Liver (tissue), 3 donors: ENCODE results near the gene CHRNA4.

Source experiments
- GABPA ChIP-seq, 2 donors: IDR thresholded peaks in 1 of 2; conservative IDR thresholded peaks in 1 of 2; 2 replicates each; pipeline ENCODE4 v1.6.1; 2016; ENCODE audit warnings: antibody characterized with exemption in 2 of 2, mild to moderate bottlenecking in 1 of 2, moderate library complexity in 1 of 2
- HNF4G ChIP-seq: IDR thresholded peaks from 2 replicates; pipeline ENCODE4 v1.6.1; 2016; ENCODE audit warnings: antibody characterized with exemption
- JUND ChIP-seq, 2 donors: IDR thresholded peaks; 2 replicates each; pipeline ENCODE4 v1.6.1; 2016; ENCODE audit warnings: antibody characterized with exemption in 2 of 2
- RAD21 ChIP-seq, 2 donors: IDR thresholded peaks; 2 replicates each; pipeline ENCODE4 v1.6.1; 2016; ENCODE audit warnings: antibody characterized with exemption in 2 of 2, mild to moderate bottlenecking in 2 of 2
- RXRA ChIP-seq, 2 donors: IDR thresholded peaks; 2 replicates each; pipeline ENCODE4 v1.6.1; 2017 to 2018; ENCODE audit warnings: antibody characterized with exemption in 2 of 2, mild to moderate bottlenecking in 1 of 2
- TAF1 ChIP-seq: conservative IDR thresholded peaks from 2 replicates; pipeline ENCODE4 v1.6.1; 2016; ENCODE audit warnings: antibody characterized with exemption, mild to moderate bottlenecking
- TF ChIP-seq, protein P1 (sequence below): fragments of 150-350 bp; IDR thresholded peaks from 2 replicates; pipeline ENCODE4 v1.5.1; 2017; ENCODE audit warnings: improper control_type of control experiment, low read depth, low read length; ENCODE audit not compliant: missing input control
- TF ChIP-seq, protein P2 (sequence below): IDR thresholded peaks from 2 replicates; pipeline ENCODE4 v1.6.1; 2016; ENCODE audit warnings: antibody characterized with exemption
- TF ChIP-seq, protein P3 (sequence below): IDR thresholded peaks from 2 replicates; pipeline ENCODE4 v1.6.1; 2016; ENCODE audit warnings: antibody characterized with exemption
- TF ChIP-seq, protein P4 (sequence below): IDR thresholded peaks from 2 replicates; pipeline ENCODE4 v1.6.1; 2016; ENCODE audit warnings: antibody characterized with exemption, mild to moderate bottlenecking
- donor health status: healthy.
- donor health status: healthy.

DNA sequence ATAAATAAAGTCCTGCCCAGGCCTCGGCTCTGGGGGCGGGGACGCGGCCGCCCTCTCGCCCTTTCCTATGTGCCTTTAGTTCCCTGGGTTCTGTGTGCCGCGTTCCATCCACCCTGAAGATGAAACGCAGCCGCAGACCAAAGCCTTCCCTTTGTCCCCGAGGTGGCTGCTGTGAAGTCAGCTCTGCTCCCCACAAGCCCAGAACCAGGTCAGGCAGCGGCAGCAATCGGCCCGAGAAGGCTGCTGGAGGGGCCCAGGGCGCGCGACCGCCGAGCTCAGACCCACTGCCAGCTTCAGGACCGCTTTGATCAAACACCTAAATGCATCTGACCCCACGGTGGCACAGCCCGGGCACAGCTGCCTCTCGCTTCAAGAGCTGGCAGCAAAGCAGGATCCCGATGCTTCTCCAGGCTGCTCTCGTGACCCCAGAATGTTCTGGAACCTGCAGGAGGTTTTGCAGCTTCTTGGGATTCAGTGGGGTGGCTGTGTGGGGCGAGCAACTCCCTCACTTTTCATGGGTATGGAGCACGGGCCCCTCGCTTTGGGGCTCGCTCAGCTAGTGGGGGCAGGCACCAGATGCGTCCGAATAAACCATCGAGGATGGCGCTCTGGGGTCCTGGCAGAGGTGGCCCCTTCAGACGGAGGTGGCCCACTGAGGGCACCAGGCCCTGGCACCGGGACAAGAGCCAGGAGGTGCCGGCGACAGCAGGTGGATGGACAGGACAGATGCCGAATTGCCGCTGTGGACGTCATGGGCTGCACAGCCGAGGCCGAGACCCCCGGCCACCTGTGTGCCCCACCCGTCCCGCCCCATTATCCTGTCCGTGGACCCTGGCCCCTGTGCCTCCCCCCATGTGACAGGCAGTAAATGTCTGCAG is 13.0 kb downstream of the CHRNA4 start:
- TF ChIP-seq, protein P1, sequence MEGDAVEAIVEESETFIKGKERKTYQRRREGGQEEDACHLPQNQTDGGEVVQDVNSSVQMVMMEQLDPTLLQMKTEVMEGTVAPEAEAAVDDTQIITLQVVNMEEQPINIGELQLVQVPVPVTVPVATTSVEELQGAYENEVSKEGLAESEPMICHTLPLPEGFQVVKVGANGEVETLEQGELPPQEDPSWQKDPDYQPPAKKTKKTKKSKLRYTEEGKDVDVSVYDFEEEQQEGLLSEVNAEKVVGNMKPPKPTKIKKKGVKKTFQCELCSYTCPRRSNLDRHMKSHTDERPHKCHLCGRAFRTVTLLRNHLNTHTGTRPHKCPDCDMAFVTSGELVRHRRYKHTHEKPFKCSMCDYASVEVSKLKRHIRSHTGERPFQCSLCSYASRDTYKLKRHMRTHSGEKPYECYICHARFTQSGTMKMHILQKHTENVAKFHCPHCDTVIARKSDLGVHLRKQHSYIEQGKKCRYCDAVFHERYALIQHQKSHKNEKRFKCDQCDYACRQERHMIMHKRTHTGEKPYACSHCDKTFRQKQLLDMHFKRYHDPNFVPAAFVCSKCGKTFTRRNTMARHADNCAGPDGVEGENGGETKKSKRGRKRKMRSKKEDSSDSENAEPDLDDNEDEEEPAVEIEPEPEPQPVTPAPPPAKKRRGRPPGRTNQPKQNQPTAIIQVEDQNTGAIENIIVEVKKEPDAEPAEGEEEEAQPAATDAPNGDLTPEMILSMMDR = no peak
- TF ChIP-seq, protein P2, sequence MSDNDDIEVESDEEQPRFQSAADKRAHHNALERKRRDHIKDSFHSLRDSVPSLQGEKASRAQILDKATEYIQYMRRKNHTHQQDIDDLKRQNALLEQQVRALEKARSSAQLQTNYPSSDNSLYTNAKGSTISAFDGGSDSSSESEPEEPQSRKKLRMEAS = no peak
- no peak for TF ChIP-seq JUND (IDR thresholded peaks at IDR 0.05)
- TF ChIP-seq, protein P3, sequence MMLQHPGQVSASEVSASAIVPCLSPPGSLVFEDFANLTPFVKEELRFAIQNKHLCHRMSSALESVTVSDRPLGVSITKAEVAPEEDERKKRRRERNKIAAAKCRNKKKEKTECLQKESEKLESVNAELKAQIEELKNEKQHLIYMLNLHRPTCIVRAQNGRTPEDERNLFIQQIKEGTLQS = no peak
- no peak for TF ChIP-seq HNF4G
- TF ChIP-seq GABPA (IDR thresholded peaks at IDR 0.05 in 1 of 2, conservative IDR thresholded peaks at IDR 0.05 in 1 of 2) = no peak
- TF ChIP-seq TAF1 = no peak
- no peak for TF ChIP-seq RXRA (IDR thresholded peaks at IDR 0.05)
- TF ChIP-seq, protein P4, sequence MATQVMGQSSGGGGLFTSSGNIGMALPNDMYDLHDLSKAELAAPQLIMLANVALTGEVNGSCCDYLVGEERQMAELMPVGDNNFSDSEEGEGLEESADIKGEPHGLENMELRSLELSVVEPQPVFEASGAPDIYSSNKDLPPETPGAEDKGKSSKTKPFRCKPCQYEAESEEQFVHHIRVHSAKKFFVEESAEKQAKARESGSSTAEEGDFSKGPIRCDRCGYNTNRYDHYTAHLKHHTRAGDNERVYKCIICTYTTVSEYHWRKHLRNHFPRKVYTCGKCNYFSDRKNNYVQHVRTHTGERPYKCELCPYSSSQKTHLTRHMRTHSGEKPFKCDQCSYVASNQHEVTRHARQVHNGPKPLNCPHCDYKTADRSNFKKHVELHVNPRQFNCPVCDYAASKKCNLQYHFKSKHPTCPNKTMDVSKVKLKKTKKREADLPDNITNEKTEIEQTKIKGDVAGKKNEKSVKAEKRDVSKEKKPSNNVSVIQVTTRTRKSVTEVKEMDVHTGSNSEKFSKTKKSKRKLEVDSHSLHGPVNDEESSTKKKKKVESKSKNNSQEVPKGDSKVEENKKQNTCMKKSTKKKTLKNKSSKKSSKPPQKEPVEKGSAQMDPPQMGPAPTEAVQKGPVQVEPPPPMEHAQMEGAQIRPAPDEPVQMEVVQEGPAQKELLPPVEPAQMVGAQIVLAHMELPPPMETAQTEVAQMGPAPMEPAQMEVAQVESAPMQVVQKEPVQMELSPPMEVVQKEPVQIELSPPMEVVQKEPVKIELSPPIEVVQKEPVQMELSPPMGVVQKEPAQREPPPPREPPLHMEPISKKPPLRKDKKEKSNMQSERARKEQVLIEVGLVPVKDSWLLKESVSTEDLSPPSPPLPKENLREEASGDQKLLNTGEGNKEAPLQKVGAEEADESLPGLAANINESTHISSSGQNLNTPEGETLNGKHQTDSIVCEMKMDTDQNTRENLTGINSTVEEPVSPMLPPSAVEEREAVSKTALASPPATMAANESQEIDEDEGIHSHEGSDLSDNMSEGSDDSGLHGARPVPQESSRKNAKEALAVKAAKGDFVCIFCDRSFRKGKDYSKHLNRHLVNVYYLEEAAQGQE = no peak
- no peak for TF ChIP-seq RAD21 (IDR thresholded peaks at IDR 0.05)
